Measurements from ENCODE around the gene HCN4.

HCN4 gene

DNA sequence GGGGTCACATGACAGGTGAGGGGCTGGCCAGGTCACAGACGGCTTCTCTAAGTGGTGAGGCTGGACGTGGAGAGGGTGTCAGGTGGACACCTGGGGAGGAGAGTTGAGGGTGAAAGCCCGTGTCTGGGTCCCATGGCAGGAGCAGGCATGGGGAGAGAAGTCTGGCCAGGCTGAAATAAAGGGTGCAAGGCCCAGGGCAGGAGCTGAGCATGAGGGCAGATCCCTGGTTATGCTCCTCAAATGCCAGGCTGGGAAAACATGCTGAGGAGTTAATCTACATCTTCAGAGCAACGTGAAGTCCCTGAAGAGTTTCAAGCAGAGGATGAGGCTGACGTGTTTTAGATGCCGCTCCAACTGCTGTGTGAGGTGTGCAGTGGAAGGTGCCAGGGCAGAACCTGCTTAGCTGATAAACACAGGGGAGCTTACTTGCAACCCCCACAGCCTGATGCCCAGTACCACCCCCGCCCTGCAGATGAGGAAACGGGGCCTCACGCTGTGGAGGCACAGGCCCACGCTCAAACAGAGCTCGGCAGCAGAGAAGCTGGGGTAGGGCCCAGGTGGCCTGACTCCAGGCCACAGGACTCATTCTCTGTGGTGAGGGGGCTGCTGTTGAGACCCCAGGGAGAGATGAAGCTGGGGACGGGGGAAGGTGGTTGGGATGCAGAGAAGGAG, 40.5 kb downstream of the HCN4 start:
- in situ Hi-C loops (cut with MboI; ENCODE audit: low sequenced_read_pairs) = no loop called here

DNA sequence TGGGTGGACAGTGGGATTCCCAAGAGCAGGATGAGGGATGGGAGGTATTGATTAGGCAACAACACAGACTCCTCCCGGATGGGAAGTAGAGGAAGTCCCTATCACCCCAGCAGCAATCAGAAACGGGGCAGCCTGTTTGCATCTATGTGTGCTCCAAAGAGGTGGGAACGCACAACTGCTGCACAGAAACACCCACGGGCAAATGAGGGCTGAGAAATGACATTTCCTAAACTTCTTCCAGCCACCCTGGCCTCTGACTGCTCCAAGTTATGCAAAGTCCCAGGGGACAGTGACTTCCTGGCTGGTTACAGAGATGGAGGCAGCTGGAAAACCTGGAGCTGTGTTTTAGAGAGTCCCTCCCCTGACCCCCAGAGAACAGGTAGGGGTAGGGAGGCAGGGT, 42.6 kb downstream of the HCN4 start:
- in situ Hi-C loops (cut with MboI; ENCODE audit: low sequenced_read_pairs) = no loop called here

GRCh38 chr15:73325191-73325861, 43.4 kb downstream of the HCN4 start:
- in situ Hi-C loops (cut with MboI; ENCODE audit: low sequenced_read_pairs) = no loop called here

DNA sequence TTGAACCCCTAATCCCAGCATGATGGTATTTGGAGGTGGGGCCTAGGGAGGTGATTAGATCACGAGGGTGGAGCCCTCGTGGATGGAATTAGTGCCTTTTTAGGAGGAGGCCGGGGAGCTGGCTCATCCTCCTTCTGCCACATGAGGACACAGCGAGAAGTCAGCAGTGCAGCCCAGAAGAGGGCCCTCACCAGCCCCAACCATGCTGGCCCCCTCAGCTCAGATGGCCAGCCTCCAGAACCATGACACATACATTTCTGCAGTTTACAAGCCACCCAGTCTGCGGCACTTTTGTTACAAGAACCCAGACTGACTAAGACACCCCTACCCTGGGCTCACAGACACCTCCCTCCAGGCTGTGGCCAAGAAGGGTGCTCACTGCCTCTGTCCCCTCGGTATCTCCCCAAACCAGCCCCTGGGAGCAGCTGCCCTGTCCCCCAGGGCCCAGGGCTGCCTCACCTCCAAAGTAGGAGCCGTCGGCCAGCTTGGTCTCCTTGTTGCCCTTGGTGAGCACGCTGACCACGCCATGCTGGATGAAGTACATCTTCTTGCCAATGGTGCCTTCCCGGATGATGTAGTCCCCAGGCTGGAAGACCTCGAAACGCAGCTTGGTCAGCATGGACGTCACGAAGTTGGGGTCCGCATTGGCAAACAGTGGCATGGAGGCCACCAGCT, 44.1 kb downstream of the HCN4 start:
- in situ Hi-C loops (cut with MboI; ENCODE audit: low sequenced_read_pairs) = no loop called here

DNA sequence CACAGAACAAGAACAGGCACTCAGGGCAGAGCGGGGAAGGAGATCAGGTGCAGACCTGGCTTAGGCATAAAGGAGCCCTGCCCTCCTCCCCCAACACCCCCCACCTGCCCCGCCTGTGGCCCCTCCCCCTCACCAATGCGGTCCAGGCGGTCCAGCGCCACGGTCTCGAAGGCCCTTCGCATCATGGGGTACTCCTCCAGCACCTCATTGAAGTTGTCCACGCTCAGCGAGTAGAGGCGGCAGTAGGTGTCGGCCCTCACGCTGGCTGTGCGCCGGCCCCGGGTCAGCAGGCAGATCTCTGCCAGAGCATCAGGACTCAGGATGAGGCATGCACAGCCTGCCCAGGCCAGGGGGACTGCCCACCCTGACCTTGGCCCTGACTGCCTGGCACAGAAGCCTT, 44.8 kb downstream of the HCN4 start:
- in situ Hi-C loops (cut with MboI; ENCODE audit: low sequenced_read_pairs) = no loop called here

- in situ Hi-C loops (cut with MboI; ENCODE audit: low sequenced_read_pairs) = no loop called here
Observed at GRCh38 chr15:73323374-73323955, 45.3 kb downstream of the HCN4 start.

DNA sequence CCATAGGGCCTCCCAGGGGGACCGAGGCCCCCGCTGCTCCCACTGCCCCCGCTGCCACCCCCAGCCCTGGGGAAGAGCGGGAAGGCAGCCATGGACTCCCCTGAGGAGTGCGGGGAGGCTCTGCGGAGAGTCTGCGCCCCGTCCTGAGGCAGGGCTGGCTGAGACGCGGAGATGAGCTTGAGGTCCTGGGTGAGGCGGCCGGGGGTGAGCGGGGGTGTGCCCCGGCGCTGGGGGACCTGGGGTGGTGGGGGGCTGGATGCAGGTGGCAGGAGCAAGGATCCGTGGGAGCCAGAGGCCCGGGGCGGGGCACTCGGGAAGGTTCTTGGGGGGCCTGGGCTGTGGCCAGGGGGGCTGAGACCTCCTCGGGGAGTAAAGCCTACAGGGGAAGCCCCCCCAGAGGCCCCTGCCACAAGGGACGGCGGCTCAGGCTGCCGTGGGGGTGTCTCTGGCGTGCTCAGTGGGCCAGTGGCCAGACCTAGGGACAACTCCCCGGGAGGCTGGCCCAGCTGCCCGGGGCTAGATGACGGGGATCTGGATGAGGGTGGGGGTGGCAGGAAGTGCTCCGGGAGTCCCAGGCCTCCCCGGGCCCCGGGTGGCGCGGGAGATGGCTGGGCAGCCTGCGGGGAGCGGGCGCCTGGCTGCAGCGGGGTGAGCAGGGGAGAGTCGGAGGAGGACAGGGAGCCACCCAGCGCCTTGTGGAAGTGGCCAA, 45.9 kb downstream of the HCN4 start:
- in situ Hi-C loops (cut with MboI; ENCODE audit: low sequenced_read_pairs) = no loop called here

- in situ Hi-C loops (cut with MboI; ENCODE audit: low sequenced_read_pairs) = no loop called here
Observed at GRCh38 chr15:73321496-73322450, 47.0 kb downstream of the HCN4 start.

GRCh38 chr15:73320619-73321180, 48.1 kb downstream of the HCN4 start:
- in situ Hi-C loops (cut with MboI; ENCODE audit: low sequenced_read_pairs) = no loop called here

DNA sequence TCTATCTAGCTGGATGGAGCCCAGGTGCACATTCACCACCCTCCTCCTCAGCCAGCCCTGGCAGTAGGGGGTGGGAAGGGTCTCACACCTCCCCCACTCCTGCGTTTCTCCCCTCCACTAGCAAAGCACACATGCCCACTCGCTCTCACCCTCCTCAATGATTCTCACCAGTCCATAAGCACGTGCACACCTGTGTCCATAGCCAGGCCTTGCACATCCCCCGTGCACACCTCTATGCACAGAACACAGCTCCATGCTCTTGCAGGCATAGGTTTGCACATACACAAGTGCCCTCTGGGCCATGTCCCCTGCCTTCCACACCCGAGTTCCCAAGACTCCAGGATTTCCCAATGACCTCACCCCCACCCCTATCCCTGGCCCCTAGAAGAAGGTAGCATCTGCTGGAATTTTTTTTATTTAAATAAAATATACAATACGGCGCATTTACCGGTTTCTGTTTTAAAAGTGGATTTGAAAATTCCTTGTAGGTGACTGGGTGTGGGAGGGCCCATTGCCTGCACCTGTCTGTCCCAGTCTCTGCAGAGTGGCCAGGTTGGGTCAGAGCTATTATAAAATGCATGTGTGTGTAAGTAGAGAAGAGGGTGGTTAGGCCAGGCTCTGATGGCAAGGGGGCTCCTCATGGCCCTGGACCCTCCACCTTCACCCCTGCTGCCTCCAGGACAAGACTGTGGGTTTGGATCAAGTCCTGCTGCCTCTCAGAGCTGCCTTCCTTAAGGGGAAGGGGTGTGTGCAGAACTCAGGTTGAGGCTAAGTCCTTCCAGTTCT, 49.1 kb downstream of the HCN4 start:
- in situ Hi-C loops (cut with MboI; ENCODE audit: low sequenced_read_pairs) = no loop called here

DNA sequence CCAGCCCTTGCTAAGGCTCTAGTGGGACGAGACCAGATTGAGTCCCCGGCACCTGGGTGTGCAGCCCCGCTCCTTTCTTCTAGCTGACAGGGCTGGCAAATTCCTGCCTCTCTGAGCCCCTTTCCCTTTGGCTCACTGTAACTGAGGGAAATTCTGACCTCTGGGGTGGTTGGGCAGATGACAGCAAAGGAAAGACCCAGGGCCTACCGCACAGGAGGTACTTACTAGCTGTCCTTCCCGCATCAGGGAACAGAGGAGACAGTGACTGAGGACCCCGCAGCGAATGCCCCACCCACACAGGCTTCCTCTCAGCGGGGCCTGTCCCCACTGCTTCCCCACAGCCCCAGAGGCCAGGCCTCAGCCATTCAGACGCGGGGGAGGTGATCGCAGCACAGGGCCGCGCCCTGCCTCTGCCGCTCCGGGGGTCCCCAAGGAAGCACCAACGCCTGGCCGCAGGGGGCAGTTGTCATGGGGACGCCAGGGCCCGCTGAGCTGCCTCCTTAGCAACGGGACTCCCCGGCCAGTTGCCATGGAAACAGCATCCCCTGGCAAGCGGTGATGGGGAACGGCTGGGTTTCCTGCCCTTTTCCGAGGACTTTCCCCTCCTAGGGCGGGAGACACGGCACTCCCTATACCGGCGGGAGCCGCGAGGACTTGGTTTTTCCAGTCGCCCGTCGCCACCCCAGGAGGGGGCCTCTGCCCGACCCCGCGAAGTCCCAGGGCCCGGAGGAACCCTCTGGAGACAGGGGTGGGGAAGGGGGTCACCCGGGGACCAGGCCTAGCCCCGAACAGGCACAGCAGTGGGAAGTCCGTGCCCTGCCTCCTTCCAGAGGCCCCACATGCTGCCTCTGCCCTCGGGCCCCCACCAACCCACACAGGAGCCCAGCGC, 50.1 kb downstream of the HCN4 start:
- in situ Hi-C loops (cut with MboI; ENCODE audit: low sequenced_read_pairs) = no loop called here

DNA sequence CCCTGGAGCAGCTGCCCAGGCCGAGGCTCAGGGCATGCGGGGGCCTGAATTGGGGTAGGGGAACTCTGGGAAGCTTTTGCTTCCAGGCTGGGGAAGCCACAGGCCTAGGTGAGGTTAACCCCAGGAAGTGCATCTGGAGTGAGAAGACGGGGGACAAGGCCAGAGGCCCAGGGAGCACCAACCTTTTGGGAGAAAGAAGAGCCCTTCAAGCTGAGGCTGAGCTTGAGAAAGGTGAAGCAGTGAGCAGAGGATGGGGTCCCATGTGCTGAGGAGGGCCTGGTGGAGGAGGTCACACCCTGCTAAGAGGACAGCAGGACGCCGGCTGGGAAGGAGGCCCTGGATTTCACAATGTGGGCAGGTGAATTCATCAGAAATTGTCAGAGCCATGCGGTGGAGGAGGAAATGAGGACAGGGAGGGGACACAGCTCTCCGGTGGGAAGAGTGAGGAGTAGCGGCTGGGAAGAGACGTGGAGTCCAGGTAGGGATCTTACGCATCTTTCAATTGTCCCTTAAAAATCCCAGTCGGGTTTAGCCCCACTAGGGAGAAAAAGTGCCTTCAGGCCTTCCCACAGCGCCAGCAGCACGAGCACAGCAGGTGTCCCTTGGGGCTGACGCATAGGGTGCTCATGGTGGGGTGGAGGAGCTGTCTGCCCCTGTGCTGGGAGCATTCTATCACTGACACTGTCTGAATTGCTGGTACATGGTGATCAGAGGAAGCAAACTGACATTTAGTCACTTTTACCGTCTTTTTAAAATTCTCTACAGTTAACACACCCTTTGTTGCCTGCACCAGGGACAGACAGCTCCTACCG, 50.9 kb downstream of the HCN4 start:
- in situ Hi-C loops (cut with MboI; ENCODE audit: low sequenced_read_pairs) = no loop called here

- in situ Hi-C loops (cut with MboI; ENCODE audit: low sequenced_read_pairs) = no loop called here
Observed at GRCh38 chr15:73313861-73314260, 54.9 kb downstream of the HCN4 start.

GRCh38 chr15:73308305-73308704, 60.5 kb downstream of the HCN4 start:
- in situ Hi-C loops (cut with MboI; ENCODE audit: low sequenced_read_pairs) = no loop called here

DNA sequence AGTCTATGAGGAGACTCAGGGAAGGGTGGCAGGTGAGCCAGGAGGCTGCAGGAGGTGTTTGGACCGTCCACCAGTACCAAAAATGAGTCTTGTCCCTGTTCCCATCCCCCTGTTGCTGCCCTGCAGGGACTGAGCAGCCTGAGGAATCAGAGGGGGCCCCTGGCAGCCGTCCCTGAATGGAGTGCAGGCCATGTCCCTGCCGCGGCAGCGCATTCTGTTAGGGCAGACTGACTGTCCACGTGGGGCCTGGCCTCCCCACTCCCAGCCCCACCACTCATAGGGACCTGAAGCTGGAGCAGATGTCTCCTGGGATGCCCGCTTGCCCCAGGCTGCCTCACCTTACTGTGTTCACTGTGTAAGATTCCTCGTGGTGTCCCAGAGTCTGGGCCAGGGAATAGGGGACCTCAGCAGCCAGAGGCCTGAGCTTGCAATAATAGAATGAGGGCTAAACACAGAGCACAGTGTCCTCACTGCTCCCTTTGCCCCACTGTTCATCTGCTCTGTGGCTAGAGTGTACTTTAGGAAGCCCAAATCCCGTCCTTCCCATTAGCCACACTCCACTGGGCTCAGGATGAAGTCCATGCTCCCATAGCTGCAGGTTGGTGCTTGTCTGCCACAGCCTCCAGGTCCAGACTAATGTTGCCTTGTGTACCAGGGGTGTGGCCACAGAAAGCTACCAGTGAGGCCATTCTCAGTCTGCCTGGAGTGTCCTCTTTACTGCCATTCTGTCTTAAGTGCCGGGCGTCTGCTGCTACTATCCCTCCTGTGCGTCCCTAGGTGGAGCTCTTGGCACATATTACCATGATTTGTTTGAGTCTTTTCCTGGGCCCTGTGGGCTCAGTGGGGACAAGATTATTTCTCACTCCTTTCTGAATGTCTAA, 63.2 kb downstream of the HCN4 start:
- in situ Hi-C loops (cut with MboI; ENCODE audit: low sequenced_read_pairs) = no loop called here

DNA sequence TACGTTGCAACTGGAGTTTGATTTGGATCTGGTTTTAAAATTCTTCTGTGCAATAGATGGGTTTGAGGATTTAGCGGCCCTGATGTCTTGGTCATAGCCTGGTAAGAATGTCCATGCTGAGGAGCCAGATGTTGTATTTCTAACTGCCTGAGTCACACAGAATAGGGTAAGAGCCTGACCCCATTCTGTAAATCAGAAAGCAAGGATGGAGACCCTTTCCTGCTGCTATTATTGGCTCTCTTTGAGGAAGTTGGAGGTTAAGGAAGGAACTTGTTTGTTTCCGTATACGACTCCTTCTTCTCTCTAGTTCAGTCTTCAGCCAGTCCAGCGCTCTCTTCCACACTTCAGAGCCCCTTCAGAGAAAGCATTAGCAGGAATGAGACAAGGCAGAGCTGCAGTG, 65.1 kb downstream of the HCN4 start:
- in situ Hi-C loops (cut with MboI; ENCODE audit: low sequenced_read_pairs) = no loop called here
